IPS-15b (cell line): Measurements from ENCODE around the gene HSD11B1L.
A peak's percentile ranks its signal among the peaks of the same experiment; 100 is the strongest.
"Not testable (repeated sequence)": the region's sequence is repeated elsewhere in the genome, so short reads cannot be mapped to it uniquely, and the experiment has no call there.

Source experiments
- H3K27me3 ChIP-seq: one replicate; pipeline ENCODE4 v1.6.1; 2013; ENCODE audit warnings: low read length; ENCODE audit not compliant: control insufficient read depth, insufficient read depth
- H3K36me3 ChIP-seq: one replicate; pipeline ENCODE4 v1.6.1; 2013; ENCODE audit warnings: low read length; ENCODE audit not compliant: control insufficient read depth, insufficient read depth
- H3K4me1 ChIP-seq: one replicate; pipeline ENCODE4 v1.6.1; 2013; ENCODE audit warnings: mild to moderate bottlenecking, low read length; ENCODE audit not compliant: control insufficient read depth, insufficient read depth
- H3K4me3 ChIP-seq: one replicate; pipeline ENCODE4 v1.5.1; 2013; ENCODE audit warnings: low read depth, low read length
- H3K9ac ChIP-seq: one replicate; pipeline ENCODE4 v1.6.1; 2013; ENCODE audit warnings: low read depth, mild to moderate bottlenecking, low read length
- H3K9me3 ChIP-seq: one replicate; pipeline ENCODE4 v1.6.1; 2013; ENCODE audit warnings: mild to moderate bottlenecking, low read length; ENCODE audit not compliant: control insufficient read depth, insufficient read depth

Gene HSD11B1L

GRCh38 chr19:5713228-5713627 is 32.4 kb downstream of the HSD11B1L start:
- H3K4me3 ChIP-seq = no peak overlapping the region
- H3K9ac ChIP-seq = no peak overlapping the region
- H3K4me1 ChIP-seq = peaks cover 2% of the 10 kb centered on the region
- H3K9me3 ChIP-seq = no peaks in the 10 kb centered on the region
- no peaks in the 10 kb centered on the region for H3K27me3 ChIP-seq
- peaks cover 40% of the 10 kb centered on the region for H3K36me3 ChIP-seq

- H3K27me3 ChIP-seq = no peaks in the 10 kb centered on the region
- H3K9ac ChIP-seq = no peak overlapping the region
- H3K4me1 ChIP-seq = peaks cover 7% of the 10 kb centered on the region
- peaks cover 40% of the 10 kb centered on the region for H3K36me3 ChIP-seq
- no peaks in the 10 kb centered on the region for H3K9me3 ChIP-seq
- H3K4me3 ChIP-seq = no peak overlapping the region
Observed at GRCh38 chr19:5714816-5715215, 34.0 kb downstream of the HSD11B1L start.

- no peaks in the 10 kb centered on the region for H3K9me3 ChIP-seq
- no peak overlapping the region for H3K4me3 ChIP-seq
- H3K9ac ChIP-seq = no peak overlapping the region
- peaks cover 7% of the 10 kb centered on the region for H3K4me1 ChIP-seq
- peaks cover 21% of the 10 kb centered on the region for H3K36me3 ChIP-seq
- no peaks in the 10 kb centered on the region for H3K27me3 ChIP-seq
Observed at GRCh38 chr19:5717215-5717935, 36.5 kb downstream of the HSD11B1L start.

GRCh38 chr19:5718037-5718578 is 37.3 kb downstream of the HSD11B1L start:
- peaks cover 7% of the 10 kb centered on the region for H3K4me1 ChIP-seq
- H3K36me3 ChIP-seq = peaks cover 13% of the 10 kb centered on the region
- peak overlapping the region; percentile 99 for H3K9ac ChIP-seq
- H3K4me3 ChIP-seq = peak overlapping the region; percentile 97
- no peaks in the 10 kb centered on the region for H3K9me3 ChIP-seq
- H3K27me3 ChIP-seq = no peaks in the 10 kb centered on the region

- peaks cover 7% of the 10 kb centered on the region for H3K4me1 ChIP-seq
- H3K9ac ChIP-seq = peak overlapping the region; percentile 99
- no peaks in the 10 kb centered on the region for H3K9me3 ChIP-seq
Observed at GRCh38 chr19:5718579-5719273, 37.9 kb downstream of the HSD11B1L start.

GRCh38 chr19:5719274-5719960 is 38.6 kb downstream of the HSD11B1L start:
- Histone ChIP-seq H3K36me3 (peaks cover 4% of the 10 kb centered on the region), H3K9me3 (no peaks in the 10 kb centered on the region), H3K4me3 (peak overlapping the region; percentile 97), H3K4me1 (peaks cover 7% of the 10 kb centered on the region), H3K27me3 (no peaks in the 10 kb centered on the region), H3K9ac (peak overlapping the region; percentile 99)

More at GRCh38 chr19:5718579-5719273, 37.9 kb downstream of the HSD11B1L start:
- H3K27me3 ChIP-seq = no peaks in the 10 kb centered on the region
- peak overlapping the region; percentile 97 for H3K4me3 ChIP-seq
- peaks cover 8% of the 10 kb centered on the region for H3K36me3 ChIP-seq

- Histone ChIP-seq H3K4me3 (peak within 1 kb of the TSS; percentile 97), H3K27me3 (no peaks in the 10 kb centered on the region), H3K9me3 (no peaks in the 10 kb centered on the region), H3K9ac (peak within 1 kb of the TSS; percentile 99), H3K36me3 (peaks cover 4% of the 10 kb centered on the region), H3K4me1 (peaks cover 7% of the 10 kb centered on the region)
Observed at GRCh38 chr19:5719961-5720790, 39.3 kb downstream of the HSD11B1L start, which contains the start of the genes CATSPERD and LONP1. CATSPERD (plus strand) TSS chr19:5720637; CDS start chr19:5720738, 101 bp downstream. LONP1 (minus strand) TSS chr19:5720146; CDS start chr19:5720132, 14 bp downstream.

- Histone ChIP-seq H3K4me3 (no peak overlapping the region), H3K36me3 (no peaks in the 10 kb centered on the region), H3K4me1 (no peaks in the 10 kb centered on the region), H3K9me3 (no peaks in the 10 kb centered on the region), H3K27me3 (no peaks in the 10 kb centered on the region), H3K9ac (no peak overlapping the region)
Observed at GRCh38 chr19:5727453-5728050, 46.7 kb downstream of the HSD11B1L start.

- H3K27me3 ChIP-seq = not testable (repeated sequence)
Observed at GRCh38 chr19:5733172-5733571, 52.3 kb downstream of the HSD11B1L start.

More at GRCh38 chr19:5733172-5733571, 52.3 kb downstream of the HSD11B1L start:
- not testable (repeated sequence) for H3K4me3 ChIP-seq, H3K9ac ChIP-seq, H3K4me1 ChIP-seq, H3K36me3 ChIP-seq, H3K9me3 ChIP-seq
